Neural cell (in vitro differentiated cells): Measurements from ENCODE around the gene ITGB7. TPM values are rescaled to one million over a fixed set of nuclear protein-coding genes. Genes with fewer than 3 reads are reported as not detected.

Source experiments
- H2AFZ ChIP-seq: fragments of 200-600, 300-800 bp; sonication (generic), shearing (Covaris generic); 2 replicates; pipeline ENCODE4 v1.6.0; 2014; ENCODE audit warnings: low read depth, mild to moderate bottlenecking, antibody characterized with exemption, low read length, moderate library complexity
- H3F3A ChIP-seq: fragments of 200-600 bp; shearing (Covaris generic); 2 replicates; pipeline ENCODE4 v1.6.1; 2016; ENCODE audit warnings: mild to moderate bottlenecking, moderate library complexity, mixed read lengths, antibody characterized with exemption, low read length; ENCODE audit not compliant: insufficient read depth, poor library complexity, severe bottlenecking
- H3K27ac ChIP-seq: fragments of 200-600, 300-800 bp; sonication (generic), shearing (Covaris generic); 2 replicates; pipeline ENCODE4 v1.5.1; 2014; ENCODE audit warnings: mild to moderate bottlenecking, low read length, moderate library complexity
- H3K27me3 ChIP-seq: fragments of 300-800, 200-600 bp; sonication (generic), shearing (Covaris generic); 2 replicates; pipeline ENCODE4 v1.6.0; 2014; ENCODE audit warnings: mild to moderate bottlenecking, low read depth, low read length, moderate library complexity; ENCODE audit not compliant: insufficient read depth
- H3K36me3 ChIP-seq: fragments of 300-800, 200-600 bp; sonication (generic), shearing (Covaris generic); 2 replicates; pipeline ENCODE4 v1.5.1; 2014; ENCODE audit warnings: mild to moderate bottlenecking, antibody characterized with exemption, low read length, moderate library complexity; ENCODE audit not compliant: insufficient read depth
- H3K4me2 ChIP-seq: fragments of 300-800, 200-600 bp; sonication (generic), shearing (Covaris generic); 2 replicates; pipeline ENCODE4 v1.6.0; 2014; ENCODE audit warnings: mild to moderate bottlenecking, low read length
- H3K4me3 ChIP-seq: fragments of 300-800, 200-600 bp; sonication (generic), shearing (Covaris generic); 2 replicates; pipeline ENCODE4 v1.5.1; 2014; ENCODE audit warnings: mild to moderate bottlenecking, low read length, moderate library complexity
- H3K79me2 ChIP-seq: fragments of 200-600 bp; shearing (Covaris generic); replicated peaks from 2 replicates; pipeline ENCODE4 v1.6.0; 2014; ENCODE audit warnings: mild to moderate bottlenecking, low read length, moderate library complexity; ENCODE audit not compliant: insufficient read depth
- H3K9ac ChIP-seq: fragments of 300-800, 200-600 bp; sonication (generic), shearing (Covaris generic); 2 replicates; pipeline ENCODE4 v1.6.1; 2016; ENCODE audit warnings: mild to moderate bottlenecking, low read length, mixed read lengths
- H3K9me2 ChIP-seq: fragments of 200-600 bp; shearing (Covaris generic); 2 replicates; pipeline ENCODE4 v1.6.1; 2016; ENCODE audit warnings: mild to moderate bottlenecking, low read length, mixed read lengths; ENCODE audit not compliant: insufficient read depth
- H3K9me3 ChIP-seq: fragments of 200-600, 300-800 bp; sonication (generic), shearing (Covaris generic); 2 replicates; pipeline ENCODE4 v1.6.1; 2016; ENCODE audit warnings: mild to moderate bottlenecking, mixed run types, low read length, moderate library complexity, mixed read lengths
- H4K20me1 ChIP-seq: fragments of 200-600 bp; shearing (Covaris generic); 2 replicates; pipeline ENCODE4 v1.6.1; 2016; ENCODE audit warnings: mild to moderate bottlenecking, mixed run types; ENCODE audit not compliant: insufficient read depth
- CTCF ChIP-seq: fragments of 450-650 bp; IDR thresholded peaks from 2 replicates; pipeline ENCODE4 v1.5.1; 2014; ENCODE audit warnings: antibody characterized with exemption, mild to moderate bottlenecking, moderate library complexity; ENCODE audit not compliant: poor library complexity, severe bottlenecking
- EP300 ChIP-seq: fragments of 450-650 bp; conservative IDR thresholded peaks from 2 replicates; pipeline ENCODE4 v1.6.1; 2014; ENCODE audit warnings: antibody characterized with exemption, mild to moderate bottlenecking, moderate library complexity; ENCODE audit not compliant: poor library complexity, severe bottlenecking
- EZH2 ChIP-seq: fragments of 200-600, 300-800 bp; shearing (Covaris generic), sonication (generic); IDR thresholded peaks from 2 replicates; pipeline ENCODE4 v1.6.1; 2014; ENCODE audit warnings: antibody characterized with exemption, low read length, borderline replicate concordance, mild to moderate bottlenecking; ENCODE audit not compliant: insufficient read depth, poor library complexity, severe bottlenecking
- MXI1 ChIP-seq: fragments of 450-650 bp; conservative IDR thresholded peaks from 2 replicates; pipeline ENCODE4 v1.6.1; 2014; ENCODE audit warnings: antibody characterized with exemption, mild to moderate bottlenecking; ENCODE audit not compliant: poor library complexity, severe bottlenecking
- POLR2AphosphoS5 ChIP-seq: IDR thresholded peaks from 2 replicates; pipeline ENCODE4 v1.6.1; 2012
- RAD21 ChIP-seq: fragments of 450-650 bp; conservative IDR thresholded peaks from 2 replicates; pipeline ENCODE4 v1.6.1; 2014; ENCODE audit warnings: antibody characterized with exemption, mild to moderate bottlenecking, moderate library complexity
- REST ChIP-seq: IDR thresholded peaks from 2 replicates; pipeline ENCODE4 v1.6.1; 2012; ENCODE audit warnings: borderline replicate concordance
- SMC3 ChIP-seq: fragments of 450-650 bp; conservative IDR thresholded peaks from 2 replicates; pipeline ENCODE4 v1.6.1; 2014; ENCODE audit warnings: antibody characterized with exemption, mild to moderate bottlenecking, moderate library complexity; ENCODE audit not compliant: poor library complexity
- TAF1 ChIP-seq: IDR thresholded peaks from 2 replicates; pipeline ENCODE4 v1.6.1; 2012; ENCODE audit warnings: low read depth
- polyA plus RNA-seq: library from polyadenylated mRNA; depleted of rRNA; stranded (reverse); fragments of >200 nt; gene quantifications from 2 replicates; pipeline ENCODE4 v1.2.3, GENCODE V29; 2014

ITGB7 gene
- polyA plus RNA-seq, 1 donor from 2014 or later: not detected

GRCh38 chr12:53201177-53201541 lies 5.9 kb downstream of the ITGB7 start:
- Histone ChIP-seq H3K4me2 (no peak overlapping the region), H2AFZ (no peak overlapping the region), H3K9me2 (no peaks in the 10 kb centered on the region), H3K79me2 (no peaks in the 10 kb centered on the region), H3K27me3 (peaks cover 18% of the 10 kb centered on the region), H4K20me1 (no peaks in the 10 kb centered on the region), H3K9me3 (no peaks in the 10 kb centered on the region), H3F3A (no peaks in the 10 kb centered on the region), H3K4me3 (no peak overlapping the region), H3K9ac (no peak overlapping the region), H3K36me3 (no peaks in the 10 kb centered on the region), H3K27ac (no peak overlapping the region)
- TF ChIP-seq EZH2 (no peak), RAD21 (no peak), CTCF (no peak), SMC3 (no peak), POLR2AphosphoS5 (no peak), TAF1 (no peak), REST (no peak), MXI1 (no peak), EP300 (no peak)

DNA sequence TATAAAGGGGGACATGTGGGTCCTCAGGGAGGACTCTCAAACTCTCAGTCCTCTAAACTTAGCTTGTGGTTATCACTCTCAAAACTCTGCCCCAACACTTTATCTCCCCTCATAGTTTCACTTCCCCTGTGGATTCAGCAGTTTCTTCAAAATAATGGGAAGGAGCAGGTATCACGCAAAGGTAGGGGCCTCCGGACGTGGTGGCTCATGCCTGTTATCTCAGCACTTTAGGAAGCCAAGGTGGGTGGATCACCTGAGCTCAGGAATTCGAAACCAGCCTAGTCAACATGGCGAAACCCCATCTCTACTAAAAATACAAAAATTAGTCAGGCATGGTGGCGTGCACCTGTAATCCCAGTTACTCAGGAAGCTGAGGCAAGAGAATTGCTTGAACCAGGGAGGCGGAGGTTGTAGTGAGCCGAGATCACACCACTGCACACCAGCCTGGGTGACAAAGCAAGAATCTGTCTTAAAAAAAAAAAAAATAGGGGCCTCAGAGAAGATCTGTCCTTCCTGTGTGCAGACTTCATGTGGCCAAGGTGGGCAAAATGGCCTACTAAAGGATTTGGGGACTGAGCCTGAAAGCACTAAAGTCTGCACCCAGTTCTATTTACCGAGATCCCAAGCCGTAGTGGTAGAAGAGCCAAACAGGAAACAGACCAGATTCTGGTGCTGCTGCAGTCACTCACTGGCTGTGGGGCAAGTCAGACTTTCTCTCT lies 6.4 kb downstream of the ITGB7 start:
- H2AFZ ChIP-seq: no peak overlapping the region
- no peaks in the 10 kb centered on the region for H4K20me1 ChIP-seq
- no peak overlapping the region for H3K4me3 ChIP-seq
- H3K4me2 ChIP-seq: no peak overlapping the region
- no peak overlapping the region for H3K9ac ChIP-seq
- no peak for TF ChIP-seq REST
- TF ChIP-seq CTCF: no peak
- H3K9me2 ChIP-seq: no peaks in the 10 kb centered on the region
- H3K27ac ChIP-seq: no peak overlapping the region
- no peaks in the 10 kb centered on the region for H3K79me2 ChIP-seq
- peaks cover 18% of the 10 kb centered on the region for H3K27me3 ChIP-seq
- no peaks in the 10 kb centered on the region for H3K9me3 ChIP-seq
- no peaks in the 10 kb centered on the region for H3K36me3 ChIP-seq
- no peaks in the 10 kb centered on the region for H3F3A ChIP-seq
